NCI-H1048 (cell line): ENCODE results near the gene FKBP7.
"Not testable (repeated sequence)": the region's sequence is repeated elsewhere in the genome, so short reads cannot be mapped to it uniquely, and the experiment has no call there.

Source experiments
- DNase-seq: peaks from one replicate; lab custom pipeline; 2025; lab: John Stamatoyannopoulos, UW

The FKBP7 gene

DNA sequence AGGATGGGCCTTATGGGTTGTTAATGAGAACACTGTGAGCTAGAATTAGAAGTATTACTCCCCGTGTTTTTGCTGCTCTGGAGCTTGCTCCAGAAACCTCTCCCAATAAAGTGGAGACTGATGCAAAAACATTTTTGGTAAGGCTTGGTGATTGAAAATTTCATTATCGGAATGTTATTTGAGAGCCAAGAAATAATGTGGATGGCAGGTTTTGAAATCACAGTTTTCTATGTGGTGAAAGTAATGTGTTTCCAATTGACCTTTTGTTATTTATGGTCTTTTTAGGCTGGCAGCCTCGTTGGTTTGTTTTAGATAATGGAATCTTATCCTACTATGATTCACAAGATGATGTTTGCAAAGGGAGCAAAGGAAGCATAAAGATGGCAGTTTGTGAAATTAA, 7.0 kb upstream of the FKBP7 start:
- no peak for DNase-seq

- DNase-seq: no peak
Observed at GRCh38 chr2:178484245-178485041, 6.0 kb upstream of the FKBP7 start.

DNA sequence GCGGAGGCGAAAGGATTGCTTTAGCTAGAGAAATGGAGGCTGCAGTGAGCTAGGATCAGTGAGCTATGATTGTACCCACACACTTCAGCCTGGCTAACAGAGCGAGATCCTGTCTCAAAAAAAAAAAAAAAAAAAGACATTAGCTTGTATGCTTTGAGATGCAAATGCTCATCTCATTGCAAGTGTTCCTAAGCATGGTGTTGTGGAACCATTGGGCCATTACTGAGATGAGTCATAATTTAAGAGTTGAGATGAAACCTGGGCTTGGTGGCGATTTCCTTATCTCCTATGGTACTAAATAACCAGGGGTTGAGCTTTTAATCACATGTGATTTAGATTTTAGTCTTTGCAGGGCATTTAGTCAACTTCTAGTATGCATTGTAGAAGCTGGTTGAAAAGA, 4.0 kb upstream of the FKBP7 start:
- no peak for DNase-seq

GRCh38 chr2:178480227-178481181, 2.1 kb upstream of the FKBP7 start, which contains the start of gene PLEKHA3:
PLEKHA3 (plus strand) TSS chr2:178480457; CDS start chr2:178480870, 413 bp downstream.
- peak; percentile 65 for DNase-seq

DNA sequence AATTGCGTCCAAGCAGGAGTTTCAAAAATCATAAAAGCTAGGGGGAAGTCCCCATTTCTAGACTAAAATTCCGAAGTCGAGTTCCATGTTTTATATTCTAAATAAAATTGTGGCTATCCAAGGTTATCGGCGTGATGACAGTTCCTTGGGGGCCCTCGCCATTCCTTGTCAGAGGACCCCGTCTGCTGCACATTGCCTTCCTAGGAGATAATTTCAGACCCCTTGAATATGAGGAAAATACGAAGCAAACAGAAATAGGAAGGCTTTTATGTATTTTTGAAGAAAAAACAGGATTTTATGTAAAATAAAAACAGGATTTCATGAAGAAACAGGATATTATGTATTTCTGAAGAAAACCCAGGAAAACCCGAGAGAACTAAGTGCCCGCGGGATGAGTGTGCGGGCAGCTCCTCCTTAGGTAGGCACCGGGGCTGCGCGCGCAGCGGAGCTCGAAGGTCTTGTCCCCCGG, 1.4 kb upstream of the FKBP7 start:
- no peak for DNase-seq

- no peak for DNase-seq
Observed at GRCh38 chr2:178479275-178479616, 846 bp upstream of the FKBP7 start.

GRCh38 chr2:178478130-178478438, 316 bp downstream of the FKBP7 start:
- no peak for DNase-seq

- DNase-seq: no peak
Observed at GRCh38 chr2:178477443-178478129, 814 bp downstream of the FKBP7 start.

GRCh38 chr2:178476477-178476876, 1.9 kb downstream of the FKBP7 start:
- no peak for DNase-seq

- DNase-seq: no peak
Observed at GRCh38 chr2:178474560-178474959, 3.8 kb downstream of the FKBP7 start.

DNA sequence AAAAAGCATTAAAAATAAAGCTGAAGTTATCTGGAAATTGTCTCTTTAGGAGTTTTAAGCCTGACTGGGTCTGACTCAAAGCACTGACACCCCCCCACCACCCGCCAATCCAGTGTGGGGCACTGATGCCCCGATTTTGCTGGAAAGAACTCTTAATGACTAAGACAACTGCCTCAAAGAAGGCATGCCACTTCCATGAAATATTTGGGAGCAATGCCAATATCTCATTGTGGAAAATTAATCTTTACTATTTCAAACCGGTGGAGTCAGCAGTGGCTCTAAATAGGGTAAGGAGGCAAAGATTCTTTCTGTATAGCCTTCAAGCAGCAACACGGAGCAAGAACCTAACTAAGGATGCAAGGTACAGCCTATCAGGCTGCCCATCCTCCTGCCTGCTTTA, 4.5 kb downstream of the FKBP7 start:
- no peak for DNase-seq

- DNase-seq: no peak
Observed at GRCh38 chr2:178473373-178473772, 5.0 kb downstream of the FKBP7 start.

GRCh38 chr2:178471313-178471712, 7.1 kb downstream of the FKBP7 start:
- DNase-seq: not testable (repeated sequence)

DNA sequence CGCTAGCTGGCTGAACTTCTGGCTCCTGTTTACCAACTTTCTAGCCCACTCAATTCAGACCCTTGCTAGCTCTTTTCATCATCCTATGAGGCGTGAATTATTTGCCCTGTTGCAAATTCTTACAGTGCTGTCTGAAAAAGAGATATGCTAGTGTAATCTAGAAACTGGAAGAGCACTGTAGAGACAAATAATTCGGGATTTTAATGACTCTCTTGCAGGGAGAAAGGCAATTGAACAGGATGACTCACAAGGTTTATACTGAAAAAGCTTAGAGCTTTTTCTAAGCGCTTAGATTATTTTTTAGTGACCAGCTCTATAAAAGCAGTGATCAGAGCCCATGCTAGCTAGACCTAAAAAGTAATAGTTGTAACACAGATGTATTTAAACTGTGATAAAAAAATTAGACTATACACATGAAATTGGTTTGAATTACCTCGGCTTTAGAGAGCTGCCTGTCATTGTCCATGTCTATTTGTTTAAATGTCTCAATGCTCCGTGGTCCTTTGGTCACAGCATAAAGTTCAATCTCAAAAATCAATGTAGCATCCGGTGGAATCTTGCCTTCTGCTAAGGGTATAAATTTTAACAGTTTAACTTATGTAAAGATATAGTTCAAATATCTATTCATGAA, 9.1 kb downstream of the FKBP7 start:
- no peak for DNase-seq

- DNase-seq: no peak
Observed at GRCh38 chr2:178457390-178457886, 21.0 kb downstream of the FKBP7 start.

- no peak for DNase-seq
Observed at GRCh38 chr2:178455947-178456346, 22.5 kb downstream of the FKBP7 start.

GRCh38 chr2:178452870-178453269, 25.5 kb downstream of the FKBP7 start:
- DNase-seq: no peak

- DNase-seq: no peak
Observed at GRCh38 chr2:178452334-178452733, 26.1 kb downstream of the FKBP7 start.

GRCh38 chr2:178450774-178451525, 27.4 kb downstream of the FKBP7 start, which contains the start of the genes PJVK and PRKRA:
PJVK (plus strand) TSS chr2:178451378; CDS start chr2:178453410, 2,032 bp downstream.
PRKRA (minus strand) TSS chr2:178451175; CDS start chr2:178451030, 145 bp downstream.
- DNase-seq: peak; percentile 93

GRCh38 chr2:178450524-178450773, 28.0 kb downstream of the FKBP7 start:
- DNase-seq: peak; percentile 51
